ENCODE data around the gene PTPN3. TPM values are rescaled to one million over a fixed set of nuclear protein-coding genes. Genes with fewer than 3 reads are reported as not detected.

PTPN3 gene
- total RNA-seq, 1 experiment from 2014 or later: 20.2 TPM

DNA sequence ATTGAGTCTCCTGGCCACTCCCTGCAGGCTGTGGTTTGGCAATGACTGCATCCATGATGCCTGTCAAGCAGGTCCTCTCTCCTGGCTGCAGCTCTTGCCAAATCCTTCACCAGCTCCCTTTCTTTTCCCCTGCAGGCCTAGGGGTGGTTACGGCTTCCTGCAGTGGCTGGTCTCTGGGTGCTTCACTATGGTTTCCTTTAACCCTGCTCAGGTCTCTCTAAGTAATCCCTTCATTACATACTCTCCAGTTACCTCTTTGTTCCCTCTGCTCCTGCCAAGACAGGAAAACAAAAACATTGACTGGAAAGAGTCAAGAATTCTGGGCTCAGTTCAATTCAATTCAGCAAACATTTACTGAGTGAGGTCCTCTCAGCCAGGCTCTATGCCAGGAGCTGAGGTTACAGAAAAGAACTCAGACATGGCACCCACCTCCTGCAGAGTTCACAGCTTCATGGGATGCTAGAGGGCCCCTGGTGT is 19.8 kb upstream of the PTPN3 start:
- Histone ChIP-seq H3K4me2 (peak overlapping the region; percentile 60), H3K4me1 (replicated peaks; ENCODE audit: insufficient read depth) (peaks cover 46% of the 10 kb centered on the region), H3K9me3 (ENCODE audit: insufficient read depth, low read depth) (no peaks in the 10 kb centered on the region), H3K27me3 (ENCODE audit: insufficient read depth, low read depth) (no peaks in the 10 kb centered on the region), H2AFZ (no peak overlapping the region), H3K79me2 (ENCODE audit: low read depth) (no peaks in the 10 kb centered on the region), H3F3A (ENCODE audit: insufficient read depth, low read depth) (peaks cover 18% of the 10 kb centered on the region; the same call in 1 of the 2 replicates), H3K27ac (peak overlapping the region; percentile 38), H3K4me3 (no peak overlapping the region), H3K9me2 (ENCODE audit: insufficient read depth) (no peaks in the 10 kb centered on the region), H3K36me3 (ENCODE audit: low read depth) (no peaks in the 10 kb centered on the region), H4K20me1 (ENCODE audit: insufficient read depth) (no peaks in the 10 kb centered on the region)
- no TSS peak for BruUV-seq (replicated peaks)
- TF ChIP-seq, protein P1, sequence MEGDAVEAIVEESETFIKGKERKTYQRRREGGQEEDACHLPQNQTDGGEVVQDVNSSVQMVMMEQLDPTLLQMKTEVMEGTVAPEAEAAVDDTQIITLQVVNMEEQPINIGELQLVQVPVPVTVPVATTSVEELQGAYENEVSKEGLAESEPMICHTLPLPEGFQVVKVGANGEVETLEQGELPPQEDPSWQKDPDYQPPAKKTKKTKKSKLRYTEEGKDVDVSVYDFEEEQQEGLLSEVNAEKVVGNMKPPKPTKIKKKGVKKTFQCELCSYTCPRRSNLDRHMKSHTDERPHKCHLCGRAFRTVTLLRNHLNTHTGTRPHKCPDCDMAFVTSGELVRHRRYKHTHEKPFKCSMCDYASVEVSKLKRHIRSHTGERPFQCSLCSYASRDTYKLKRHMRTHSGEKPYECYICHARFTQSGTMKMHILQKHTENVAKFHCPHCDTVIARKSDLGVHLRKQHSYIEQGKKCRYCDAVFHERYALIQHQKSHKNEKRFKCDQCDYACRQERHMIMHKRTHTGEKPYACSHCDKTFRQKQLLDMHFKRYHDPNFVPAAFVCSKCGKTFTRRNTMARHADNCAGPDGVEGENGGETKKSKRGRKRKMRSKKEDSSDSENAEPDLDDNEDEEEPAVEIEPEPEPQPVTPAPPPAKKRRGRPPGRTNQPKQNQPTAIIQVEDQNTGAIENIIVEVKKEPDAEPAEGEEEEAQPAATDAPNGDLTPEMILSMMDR (conservative IDR thresholded peaks at IDR 0.05): no peak
- TF ChIP-seq EZH2 (IDR thresholded peaks at IDR 0.05; ENCODE audit: low read depth): no peak
- intact Hi-C loops (cut with micrococcal nuclease; ENCODE audit: unreplicated experiment): no loop called here
- CTCF ChIA-PET: no interaction called here
- DNase-seq: peak; percentile 57 to 79
- POLR2A ChIA-PET (ENCODE audit: unreplicated experiment): interaction anchor here (0.6 kb wide), 1 partner anchor 1418 kb away, joined by 3 read pairs; no protein-coding TSS in a partner anchor

DNA sequence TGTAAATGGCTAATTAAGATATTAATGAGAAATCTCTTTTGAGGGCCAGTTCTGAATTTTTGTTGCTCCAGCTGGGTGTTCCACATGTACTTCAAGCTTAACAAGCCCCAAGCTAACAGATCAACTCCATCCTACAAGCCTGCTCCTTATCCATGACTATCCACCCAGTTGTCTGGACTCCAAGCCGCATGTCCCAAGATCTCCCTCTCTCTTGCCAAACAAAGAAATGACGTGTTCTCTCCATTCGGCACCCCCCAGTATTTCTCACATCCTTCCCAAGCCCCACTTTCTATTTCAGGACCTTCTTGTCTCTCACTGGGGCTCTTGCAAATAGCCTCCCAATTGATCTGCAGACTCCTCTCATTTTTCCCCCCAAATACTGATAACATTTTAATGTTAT is 15.8 kb upstream of the PTPN3 start:
- H3K9me2 ChIP-seq (ENCODE audit: insufficient read depth): no peaks in the 10 kb centered on the region
- POLR2A ChIA-PET (ENCODE audit: unreplicated experiment): no interaction called here
- no peak overlapping the region for H3K4me3 ChIP-seq
- H3K79me2 ChIP-seq (ENCODE audit: low read depth): no peaks in the 10 kb centered on the region
- peaks cover 21% of the 10 kb centered on the region; the same call in 1 of the 2 replicates for H3F3A ChIP-seq (ENCODE audit: insufficient read depth, low read depth)
- peaks cover 19% of the 10 kb centered on the region for H3K4me1 ChIP-seq (replicated peaks; ENCODE audit: insufficient read depth)
- H2AFZ ChIP-seq: no peak overlapping the region
- H3K27me3 ChIP-seq (ENCODE audit: insufficient read depth, low read depth): no peaks in the 10 kb centered on the region
- DNase-seq: no peak
- TF ChIP-seq EZH2 (IDR thresholded peaks at IDR 0.05; ENCODE audit: low read depth): no peak
- TF ChIP-seq, protein P1 (conservative IDR thresholded peaks at IDR 0.05): no peak
- no peak overlapping the region for H3K27ac ChIP-seq
- no peak overlapping the region for H3K4me2 ChIP-seq
- H3K9me3 ChIP-seq (ENCODE audit: insufficient read depth, low read depth): no peaks in the 10 kb centered on the region
- BruUV-seq (replicated peaks): no TSS peak
- intact Hi-C loops (cut with micrococcal nuclease; ENCODE audit: unreplicated experiment): no loop called here
- H4K20me1 ChIP-seq (ENCODE audit: insufficient read depth): no peaks in the 10 kb centered on the region
- CTCF ChIA-PET: no interaction called here
- H3K36me3 ChIP-seq (ENCODE audit: low read depth): no peaks in the 10 kb centered on the region

GRCh38 chr9:109512170-109512756 is 14.2 kb upstream of the PTPN3 start:
- ChIA-PET CTCF (no interaction called here), POLR2A (ENCODE audit: unreplicated experiment) (interaction anchor here (0.5 kb wide), 1 partner anchor 953 kb away, joined by 3 read pairs; no protein-coding TSS in a partner anchor)
- H3K27ac ChIP-seq: no peak overlapping the region
- no peaks in the 10 kb centered on the region for H3K9me2 ChIP-seq (ENCODE audit: insufficient read depth)
- H3K79me2 ChIP-seq (ENCODE audit: low read depth): no peaks in the 10 kb centered on the region
- DNase-seq: no peak
- H3K4me1 ChIP-seq (replicated peaks; ENCODE audit: insufficient read depth): peaks cover 3% of the 10 kb centered on the region
- intact Hi-C loops (cut with micrococcal nuclease; ENCODE audit: unreplicated experiment): no loop called here
- peaks cover 8% of the 10 kb centered on the region; the same call in 1 of the 2 replicates for H3F3A ChIP-seq (ENCODE audit: insufficient read depth, low read depth)
- H3K36me3 ChIP-seq (ENCODE audit: low read depth): no peaks in the 10 kb centered on the region
- no TSS peak for BruUV-seq (replicated peaks)
- no peak for TF ChIP-seq EZH2 (IDR thresholded peaks at IDR 0.05; ENCODE audit: low read depth)
- TF ChIP-seq, protein P1 (conservative IDR thresholded peaks at IDR 0.05): no peak
- H3K4me3 ChIP-seq: no peak overlapping the region
- no peak overlapping the region for H3K4me2 ChIP-seq
- H4K20me1 ChIP-seq (ENCODE audit: insufficient read depth): no peaks in the 10 kb centered on the region
- H3K27me3 ChIP-seq (ENCODE audit: insufficient read depth, low read depth): no peaks in the 10 kb centered on the region
- no peak overlapping the region for H2AFZ ChIP-seq
- H3K9me3 ChIP-seq (ENCODE audit: insufficient read depth, low read depth): no peaks in the 10 kb centered on the region
